H1 (cell line): ENCODE measurements around the gene NPFF. TPM values are rescaled to one million over a fixed set of nuclear protein-coding genes. Genes with fewer than 3 reads are reported as not detected.

Experiments used
- CTCF ChIA-PET: fragments of 300-600 bp; sonication (Branson Sonifier 250); formaldehyde crosslinking; loops from one replicate; lab custom pipeline; 2021; ENCODE audit not compliant: partially characterized antibody; lab: Charles Lee
- POLR2A ChIA-PET: fragments of 300-600 bp; sonication (Branson Sonifier 250); formaldehyde crosslinking; loops from one replicate; lab custom pipeline; 2021; ENCODE audit warnings: inconsistent platforms; ENCODE audit not compliant: partially characterized antibody; lab: Charles Lee
- DNase-seq, 2 experiments: peaks; one replicate each; pipeline versions ENCODE4 v3.0.0 to v3.0.0-alpha.2; 2010 to 2022; ENCODE audit warnings: low spot score in 2 of 2, low read depth in 1 of 2, mixed read lengths in 1 of 2
- FAIRE-seq: peaks from 2 replicates; lab custom pipeline; 2011; peaks lifted over from hg19 to GRCh38; lab: Jason Lieb, UNC
- H2AFZ ChIP-seq: 2 replicates; pipeline ENCODE4 v1.8.1; 2012; ENCODE audit warnings: low read length, inconsistent platforms
- H2AK5ac ChIP-seq: 2 replicates; pipeline ENCODE4 v1.6.1; 2013; ENCODE audit warnings: low read depth, low read length
- H2BK120ac ChIP-seq: replicated peaks from 2 replicates; pipeline ENCODE3; 2013; ENCODE audit warnings: low read depth, low read length, inconsistent platforms
- H2BK12ac ChIP-seq: 2 replicates; pipeline ENCODE4 v1.6.1; 2013; ENCODE audit warnings: low read depth, low read length
- H2BK15ac ChIP-seq: 2 replicates; pipeline ENCODE4 v1.6.1; 2013; ENCODE audit warnings: low read length
- H2BK20ac ChIP-seq: 2 replicates; pipeline ENCODE4 v1.6.1; 2013; ENCODE audit warnings: low read length
- H2BK5ac ChIP-seq: 2 replicates; pipeline ENCODE4 v1.6.1; 2013; ENCODE audit warnings: low read depth, low read length
- H3K14ac ChIP-seq: 2 replicates; pipeline ENCODE4 v1.6.1; 2013; ENCODE audit warnings: inconsistent platforms; ENCODE audit not compliant: insufficient read length
- H3K18ac ChIP-seq: 2 replicates; pipeline ENCODE4 v1.6.1; 2013; ENCODE audit warnings: low read length; ENCODE audit errors: extremely low read depth
- H3K23ac ChIP-seq: 2 replicates; pipeline ENCODE4 v1.6.1; 2013; ENCODE audit warnings: inconsistent platforms; ENCODE audit not compliant: insufficient read length
- H3K23me2 ChIP-seq: 2 replicates; pipeline ENCODE4 v1.6.1; 2013; ENCODE audit warnings: low read depth, low read length
- H3K27ac ChIP-seq: 2 replicates; pipeline ENCODE4 v1.6.1; 2011; ENCODE audit warnings: low read depth, low read length, inconsistent platforms
- H3K27me3 ChIP-seq, 4 experiments: replicated peaks in 1 of 4; 1 replicate in 1 of 4; 2 replicates in 3 of 4; pipeline versions ENCODE4 v1.6.1 to v1.8.1; 2011 to 2013; ENCODE audit warnings: low read length in 3 of 4, mild to moderate bottlenecking in 3 of 4, inconsistent platforms in 2 of 4, mixed read lengths in 2 of 4, moderate library complexity in 1 of 4; ENCODE audit not compliant: control insufficient read depth in 3 of 4, insufficient read depth in 3 of 4; ENCODE audit errors: extremely low read depth in 1 of 4
- H3K36me3 ChIP-seq, 4 experiments: 2 replicates each; pipeline versions ENCODE4 v1.6.1 to v1.8.1; 2011 to 2013; ENCODE audit warnings: mild to moderate bottlenecking in 4 of 4, low read length in 3 of 4, moderate library complexity in 2 of 4, control low read depth in 1 of 4, inconsistent platforms in 1 of 4; ENCODE audit not compliant: insufficient read depth in 4 of 4, control insufficient read depth in 2 of 4
- H3K4ac ChIP-seq: replicated peaks from 2 replicates; pipeline ENCODE3; 2013; ENCODE audit warnings: low read length, low read depth, mixed read lengths, inconsistent platforms; ENCODE audit not compliant: insufficient read length
- H3K4me1 ChIP-seq, 4 experiments: replicated peaks in 1 of 4; 1 replicate in 1 of 4; 2 replicates in 3 of 4; pipeline versions ENCODE4 v1.6.1 to v1.8.1; 2011 to 2013; ENCODE audit warnings: low read length in 3 of 4, inconsistent platforms in 2 of 4, mixed read lengths in 1 of 4; ENCODE audit not compliant: insufficient read depth in 4 of 4, control insufficient read depth in 3 of 4
- H3K4me2 ChIP-seq, 2 experiments: 2 replicates each; pipeline versions ENCODE4 v1.6.1 to v1.8.1; 2011 to 2013; ENCODE audit warnings: low read depth in 2 of 2, low read length in 2 of 2, control low read depth in 1 of 2, inconsistent platforms in 1 of 2, mild to moderate bottlenecking in 1 of 2; ENCODE audit not compliant: insufficient read depth in 1 of 2
- H3K4me3 ChIP-seq, 4 experiments: fragments of 200-600, 300-600 bp in 1 of 4; sonication (generic), shearing (Covaris generic), sonication (Bioruptor Twin) in 1 of 4; 2 replicates each; pipeline versions ENCODE4 v1.5.1 to v1.8.1; 2011 to 2016; ENCODE audit warnings: low read length in 4 of 4, low read depth in 3 of 4, control low read depth in 2 of 4, inconsistent platforms in 2 of 4, mild to moderate bottlenecking in 2 of 4, mixed read lengths in 1 of 4, moderate library complexity in 1 of 4; ENCODE audit not compliant: insufficient read depth in 2 of 4; ENCODE audit errors: extremely low read depth in 1 of 4
- H3K56ac ChIP-seq: replicated peaks from 2 replicates; pipeline ENCODE3; 2013; ENCODE audit warnings: low read depth, mild to moderate bottlenecking, mixed read lengths, low read length, inconsistent platforms; ENCODE audit not compliant: insufficient read length
- H3K79me1 ChIP-seq: 2 replicates; pipeline ENCODE4 v1.6.1; 2013; ENCODE audit warnings: low read depth, low read length, control low read depth
- H3K79me2 ChIP-seq, 2 experiments: 2 replicates each; pipeline versions ENCODE4 v1.6.1 to v1.8.1; 2012 to 2013; ENCODE audit warnings: low read length in 2 of 2, mild to moderate bottlenecking in 2 of 2, inconsistent platforms in 1 of 2; ENCODE audit not compliant: insufficient read depth in 2 of 2, control insufficient read depth in 1 of 2
- H3K9ac ChIP-seq, 4 experiments: replicated peaks in 1 of 4; 1 replicate in 1 of 4; 2 replicates in 3 of 4; pipeline versions ENCODE4 v1.6.1 to v1.8.1; 2011 to 2013; ENCODE audit warnings: low read depth in 3 of 4, low read length in 3 of 4, control low read depth in 2 of 4, mild to moderate bottlenecking in 2 of 4, moderate library complexity in 2 of 4, inconsistent platforms in 1 of 4; ENCODE audit errors: extremely low read depth in 1 of 4
- H3K9me3 ChIP-seq, 2 experiments: 2 replicates each; pipeline versions ENCODE4 v1.6.1 to v1.8.1; 2012 to 2013; ENCODE audit warnings: mild to moderate bottlenecking in 2 of 2, moderate library complexity in 2 of 2, control low read depth in 1 of 2, inconsistent platforms in 1 of 2, low read depth in 1 of 2, low read length in 1 of 2, mixed read lengths in 1 of 2; ENCODE audit not compliant: insufficient read depth in 2 of 2
- H4K20me1 ChIP-seq, 2 experiments: replicated peaks in 1 of 2; 2 replicates each; pipeline versions ENCODE3 to v1.8.1; 2011 to 2013; ENCODE audit warnings: inconsistent platforms in 2 of 2, low read length in 2 of 2, mild to moderate bottlenecking in 1 of 2; ENCODE audit not compliant: insufficient read depth in 2 of 2, control insufficient read depth in 1 of 2
- H4K5ac ChIP-seq: 2 replicates; pipeline ENCODE4 v1.6.1; 2013; ENCODE audit warnings: low read length, low read depth, mixed read lengths, inconsistent platforms; ENCODE audit not compliant: insufficient read length
- H4K8ac ChIP-seq: 2 replicates; pipeline ENCODE4 v1.8.0; 2013; ENCODE audit warnings: mild to moderate bottlenecking, moderate library complexity, low read length, inconsistent platforms; ENCODE audit not compliant: insufficient read depth; ENCODE audit errors: extremely low read depth
- H4K91ac ChIP-seq: replicated peaks from 2 replicates; pipeline ENCODE3; 2013; ENCODE audit warnings: low read length, mixed read lengths, inconsistent platforms; ENCODE audit not compliant: insufficient read length
- CHD2 ChIP-seq: IDR thresholded peaks from 2 replicates; pipeline ENCODE4 v1.6.1; 2012; ENCODE audit warnings: low read length, improper control_type of control experiment
- CTCF ChIP-seq, 3 experiments: IDR thresholded peaks; 1 replicate in 2 of 3; 2 replicates in 1 of 3; pipeline versions ENCODE4 v1.5.1 to v1.6.1; 2011; ENCODE audit warnings: low read length in 3 of 3, mild to moderate bottlenecking in 3 of 3, inconsistent platforms in 2 of 3, low read depth in 1 of 3, moderate library complexity in 1 of 3; ENCODE audit not compliant: insufficient read depth in 1 of 3; ENCODE audit errors: control extremely low read depth in 1 of 3
- MAX ChIP-seq: IDR thresholded peaks from 2 replicates; pipeline ENCODE4 v1.6.1; 2012; ENCODE audit warnings: inconsistent platforms
- POLR2A ChIP-seq, 2 experiments: IDR thresholded peaks; 1 replicate in 1 of 2; 2 replicates in 1 of 2; pipeline ENCODE4 v1.6.1; 2011; ENCODE audit warnings: low read depth in 2 of 2, low read length in 2 of 2, mild to moderate bottlenecking in 2 of 2; ENCODE audit errors: control extremely low read depth in 1 of 2
- POLR2AphosphoS5 ChIP-seq: IDR thresholded peaks from 2 replicates; pipeline ENCODE4 v1.6.1; 2011; ENCODE audit warnings: low read depth, low read length
- RAD21 ChIP-seq, 2 experiments: IDR thresholded peaks in 1 of 2; conservative IDR thresholded peaks in 1 of 2; 2 replicates each; pipeline ENCODE4 v1.6.1; 2011; ENCODE audit warnings: low read depth in 2 of 2, low read length in 2 of 2, improper control_type of control experiment in 1 of 2, inconsistent platforms in 1 of 2, mild to moderate bottlenecking in 1 of 2, moderate library complexity in 1 of 2
- WGBS, 2 experiments: shearing (Covaris generic) in 1 of 2; methylation state at CpG; one replicate each; pipeline versions ENCODE4 v1.1.6 to v1.1.7; 2013 to 2015; ENCODE audit warnings: low lambda C conversion rate in 2 of 2, mixed read lengths in 2 of 2, inconsistent platforms in 1 of 2, low coverage in 1 of 2, missing lambda C conversion rate in 1 of 2; ENCODE audit not compliant: insufficient replicate concordance in 2 of 2, insufficient coverage in 1 of 2, insufficient read length in 1 of 2; ENCODE audit errors: extremely low coverage in 1 of 2, missing lambda C conversion rate in 1 of 2; 5-methylcytosine and 5-hydroxymethylcytosine counted together
- polyA plus RNA-seq, 7 experiments: library from polyadenylated mRNA; depleted of rRNA in 3 of 7; stranded (reverse) in 5 of 7; unstranded in 2 of 7; fragments of >200 nt in 5 of 7; fragments of 200-250 nt in 2 of 7; gene quantifications; 1 replicate in 5 of 7; 2 replicates in 1 of 7; 4 replicates in 1 of 7; pipeline versions ENCODE4 v1.2.1 to v1.2.3, GENCODE V29; 2011 to 2013; ENCODE audit warnings: missing spikeins in 2 of 7, mixed read lengths in 2 of 7
- total RNA-seq: library from RNA; stranded (reverse); fragmentation: NEBNext Ultra II Directional; extraction: Animal tissue kit (Norgen Biotek cat#: 25700); gene quantifications from 2 replicates; pipeline ENCODE4 v1.2.1, GENCODE V29; 2021

Gene NPFF
- total and polyA plus RNA-seq, 2 of the 8 experiments (the other 6 are each of a cell fraction or from before 2014, with no cell fraction given) = not detected

DNA sequence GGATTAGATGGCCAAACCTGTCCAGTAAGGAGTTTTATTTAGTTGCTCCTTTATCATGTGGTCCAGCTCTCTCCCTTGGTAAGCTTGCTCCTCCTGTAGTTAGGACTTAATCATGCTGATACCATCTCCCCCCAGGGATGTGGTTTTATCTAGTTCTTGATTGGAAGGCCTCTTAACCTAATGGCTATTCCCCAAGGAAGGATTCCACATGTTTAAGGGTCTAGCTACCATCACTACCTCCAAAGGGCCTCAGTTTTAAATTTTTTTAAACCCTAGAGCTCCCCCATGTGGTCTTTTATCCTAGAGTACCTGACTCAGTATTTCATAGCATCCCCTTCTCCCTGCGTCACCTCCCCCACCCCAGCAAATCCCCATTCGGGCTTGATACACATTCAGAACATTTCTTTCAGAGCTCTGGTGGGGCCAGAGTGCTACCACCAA is 30.5 kb downstream of the NPFF start:
- 78% methylated on average over 2 of the region's 2 CpGs; no CpG with 5 or more reads in 1 of the 2 experiments for WGBS, 2 experiments
- H2BK5ac ChIP-seq = no peak overlapping the region
- H3K4ac ChIP-seq = no peak overlapping the region
- H3K27me3 ChIP-seq = no peaks in the 10 kb centered on the region
- H3K4me3 ChIP-seq = no peak overlapping the region
- H3K36me3 ChIP-seq = peaks cover 43 to 96% (median 81%) of the 10 kb centered on the region in 4 experiments
- H2BK20ac ChIP-seq = no peak overlapping the region
- H4K8ac ChIP-seq = no peak overlapping the region
- H3K4me1 ChIP-seq = peaks cover 0 to 9% (median 1%) of the 10 kb centered on the region in 4 experiments; a peak in 3 of 7 replicates
- peaks cover 0 to 32% of the 10 kb centered on the region in 2 experiments; a peak in 2 of 4 replicates for H3K79me2 ChIP-seq
- H2BK120ac ChIP-seq = no peak overlapping the region
- no peak overlapping the region for H2AK5ac ChIP-seq
- H2BK12ac ChIP-seq = no peak overlapping the region
- H3K27ac ChIP-seq = no peak overlapping the region
- ChIA-PET POLR2A (interaction anchor here (0.9 to 67.0 kb wide), 6 partner anchors 9 to 173 kb away, joined by 3 to 3397 read pairs (median 6); partner anchors contain the start of genes AAAS, MAP3K12, NPFF and PCBP2), CTCF (interaction anchor here (0.6 to 9.0 kb wide), 21 partner anchors 9 to 554 kb away, joined by 3 to 105 read pairs (median 7); partner anchors contain the start of genes AAAS, MAP3K12 and NPFF)
- H2BK15ac ChIP-seq = no peak overlapping the region
- H4K91ac ChIP-seq = no peak overlapping the region
- no peak overlapping the region for H3K4me2 ChIP-seq
- no peak overlapping the region for H4K5ac ChIP-seq
- DNase-seq = no peak
- no peak overlapping the region for H3K18ac ChIP-seq
- no peaks in the 10 kb centered on the region for H3K9me3 ChIP-seq
- H4K20me1 ChIP-seq = peaks cover 26 to 27% of the 10 kb centered on the region in 2 experiments
- H3K9ac ChIP-seq = no peak overlapping the region
- no peaks in the 10 kb centered on the region for H3K23me2 ChIP-seq
- no peak overlapping the region for H3K56ac ChIP-seq
- no peak overlapping the region for H3K14ac ChIP-seq
- H3K79me1 ChIP-seq = no peaks in the 10 kb centered on the region; the same call in 1 of the 2 replicates
- no peak for FAIRE-seq
- TF ChIP-seq POLR2AphosphoS5 = 0 out of 2 replicates have a peak, but pooled peaks have one; percentile 6
- TF ChIP-seq CHD2 = no peak
- peak in 2 of 3 experiments; percentile 37 to 47; a peak in 2 of 4 replicates for TF ChIP-seq CTCF (IDR thresholded peaks at IDR 0.05; ENCODE audit: control extremely low read depth in 1 of 3, insufficient read depth in 1 of 3, low read depth in 1 of 3, low read length in 3 of 3)
- peak in 1 of 2 experiments; percentile 35; a peak in 1 of 4 replicates for TF ChIP-seq RAD21 (IDR thresholded peaks at IDR 0.05 in 1 of 2, conservative IDR thresholded peaks at IDR 0.05 in 1 of 2; ENCODE audit: low read depth in 2 of 2, low read length in 2 of 2)
- TF ChIP-seq MAX = no peak
- TF ChIP-seq POLR2A (IDR thresholded peaks at IDR 0.05; ENCODE audit: control extremely low read depth in 1 of 2, low read depth in 2 of 2, low read length in 2 of 2) = peak; percentile 42 to 71; a peak in 2 of 3 replicates
- H3K23ac ChIP-seq = no peak overlapping the region
- no peak overlapping the region for H2AFZ ChIP-seq
